GM12801 (cell line): ENCODE data around the gene SLC30A10.

ENCODE experiments used
- TF ChIP-seq, protein P1 (sequence below): IDR thresholded peaks from one replicate; pipeline ENCODE4 v1.5.1; 2011; ENCODE audit warnings: control low read depth; ENCODE audit not compliant: insufficient read length; ENCODE audit errors: extremely low read depth

The SLC30A10 gene

DNA sequence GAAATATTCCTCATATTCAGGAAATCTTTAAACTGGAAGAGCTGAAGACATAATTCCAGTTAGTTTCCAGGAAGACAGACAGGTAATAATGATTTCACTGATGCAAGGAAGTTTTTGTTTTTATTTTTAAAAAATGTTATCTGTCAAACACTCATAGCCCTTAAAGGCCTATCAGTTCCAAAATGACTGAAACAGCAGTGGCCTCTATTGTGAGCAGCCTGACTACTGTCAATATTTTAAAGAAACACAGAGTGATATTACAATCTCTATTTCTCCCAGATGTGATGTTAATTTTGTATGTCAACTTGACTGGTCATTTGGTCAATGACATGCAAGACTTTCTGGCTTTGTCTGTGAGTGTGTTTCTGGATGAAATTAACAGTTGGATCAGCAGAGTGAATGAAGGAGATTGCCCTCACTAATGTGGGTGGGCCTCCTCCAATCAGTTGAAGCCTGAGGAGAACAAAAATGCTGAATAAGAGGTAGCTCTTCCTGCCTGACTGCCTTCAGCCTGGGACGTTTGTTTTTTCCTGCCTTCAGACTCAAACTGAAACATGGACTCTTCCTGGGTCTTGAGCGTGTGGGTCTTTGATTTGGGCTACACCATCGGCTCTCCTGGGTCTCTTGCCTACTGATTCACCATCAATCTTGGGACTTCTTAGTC lies 31.3 kb upstream of the SLC30A10 start:
- TF ChIP-seq, protein P1, sequence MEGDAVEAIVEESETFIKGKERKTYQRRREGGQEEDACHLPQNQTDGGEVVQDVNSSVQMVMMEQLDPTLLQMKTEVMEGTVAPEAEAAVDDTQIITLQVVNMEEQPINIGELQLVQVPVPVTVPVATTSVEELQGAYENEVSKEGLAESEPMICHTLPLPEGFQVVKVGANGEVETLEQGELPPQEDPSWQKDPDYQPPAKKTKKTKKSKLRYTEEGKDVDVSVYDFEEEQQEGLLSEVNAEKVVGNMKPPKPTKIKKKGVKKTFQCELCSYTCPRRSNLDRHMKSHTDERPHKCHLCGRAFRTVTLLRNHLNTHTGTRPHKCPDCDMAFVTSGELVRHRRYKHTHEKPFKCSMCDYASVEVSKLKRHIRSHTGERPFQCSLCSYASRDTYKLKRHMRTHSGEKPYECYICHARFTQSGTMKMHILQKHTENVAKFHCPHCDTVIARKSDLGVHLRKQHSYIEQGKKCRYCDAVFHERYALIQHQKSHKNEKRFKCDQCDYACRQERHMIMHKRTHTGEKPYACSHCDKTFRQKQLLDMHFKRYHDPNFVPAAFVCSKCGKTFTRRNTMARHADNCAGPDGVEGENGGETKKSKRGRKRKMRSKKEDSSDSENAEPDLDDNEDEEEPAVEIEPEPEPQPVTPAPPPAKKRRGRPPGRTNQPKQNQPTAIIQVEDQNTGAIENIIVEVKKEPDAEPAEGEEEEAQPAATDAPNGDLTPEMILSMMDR = no peak

DNA sequence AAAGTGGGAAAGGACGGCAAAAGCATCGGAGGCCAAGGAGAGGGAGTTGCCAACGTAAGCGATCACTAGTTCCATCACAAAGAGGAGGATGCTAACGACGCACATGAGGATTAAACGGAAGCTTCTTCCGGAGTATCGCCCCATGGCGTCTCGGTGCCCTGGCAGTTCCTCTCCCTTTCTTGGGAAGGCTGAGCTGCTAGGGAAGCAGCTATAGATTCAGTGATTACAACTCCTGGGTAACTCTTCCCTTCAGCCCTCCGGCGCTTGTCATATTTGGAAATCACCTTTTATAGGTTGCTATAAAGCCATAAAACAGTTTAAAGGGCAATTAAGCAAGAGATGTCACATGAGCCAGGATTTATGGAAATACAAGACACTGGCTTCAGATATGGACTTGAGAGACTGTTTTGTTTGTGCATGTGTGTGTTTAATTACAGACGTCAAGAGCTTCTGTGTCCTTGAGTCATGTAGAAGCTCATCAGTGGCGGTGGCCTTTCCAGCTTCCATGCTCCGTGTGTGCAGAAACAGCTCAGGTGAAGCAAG lies 30.6 kb upstream of the SLC30A10 start:
- TF ChIP-seq, protein P1 = no peak

DNA sequence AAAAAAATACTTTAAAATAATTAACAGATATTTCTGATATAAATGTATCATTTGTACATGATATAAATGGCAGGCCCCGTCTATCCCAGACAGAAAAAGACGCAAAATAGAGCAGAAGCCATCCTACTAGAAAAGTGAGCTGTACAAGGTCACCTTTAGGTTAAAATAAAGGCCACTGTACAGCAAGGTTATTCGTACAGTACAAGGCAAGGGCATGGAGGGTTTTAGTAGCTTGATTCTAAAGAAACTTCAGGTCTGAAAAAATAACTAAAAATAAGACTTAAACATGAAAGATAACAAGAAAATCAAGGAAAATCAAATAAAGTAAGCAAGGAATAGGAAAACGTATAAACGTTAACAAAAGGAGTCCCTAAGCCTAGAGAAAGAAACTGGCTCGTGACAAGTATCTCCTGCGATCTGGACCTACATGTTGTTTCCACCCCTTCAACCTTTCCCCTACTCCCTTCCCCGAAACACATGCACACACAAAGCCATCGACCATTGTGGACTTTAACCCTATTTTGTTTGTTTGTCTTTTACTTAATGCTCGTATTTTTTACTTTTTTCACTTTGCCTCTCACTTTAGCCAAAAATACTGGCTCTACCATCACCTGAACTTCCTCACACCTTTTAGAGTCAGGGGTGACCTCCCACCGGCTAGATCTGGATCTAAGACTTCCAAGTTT lies 26.5 kb upstream of the SLC30A10 start:
- TF ChIP-seq, protein P1 = no peak

DNA sequence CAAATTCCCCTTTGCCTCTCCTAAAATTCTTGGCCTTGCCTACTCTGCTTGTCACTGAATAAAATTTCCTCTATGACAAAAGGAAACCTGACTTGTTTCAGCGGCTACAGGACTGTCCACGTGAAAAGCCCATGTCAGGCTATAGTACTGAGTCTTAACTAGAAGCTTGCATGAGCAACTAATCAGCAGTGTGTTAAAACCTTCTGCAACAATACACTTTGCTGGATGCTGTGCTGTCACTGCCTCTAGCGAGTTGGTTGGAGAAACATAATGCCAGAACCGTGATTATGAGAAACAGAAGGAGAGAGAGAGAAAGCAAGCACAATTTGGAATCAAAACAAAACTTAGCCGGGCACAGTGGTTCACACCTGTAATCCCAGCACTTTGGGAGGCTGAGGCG lies 25.7 kb upstream of the SLC30A10 start:
- TF ChIP-seq, protein P1 = no peak

DNA sequence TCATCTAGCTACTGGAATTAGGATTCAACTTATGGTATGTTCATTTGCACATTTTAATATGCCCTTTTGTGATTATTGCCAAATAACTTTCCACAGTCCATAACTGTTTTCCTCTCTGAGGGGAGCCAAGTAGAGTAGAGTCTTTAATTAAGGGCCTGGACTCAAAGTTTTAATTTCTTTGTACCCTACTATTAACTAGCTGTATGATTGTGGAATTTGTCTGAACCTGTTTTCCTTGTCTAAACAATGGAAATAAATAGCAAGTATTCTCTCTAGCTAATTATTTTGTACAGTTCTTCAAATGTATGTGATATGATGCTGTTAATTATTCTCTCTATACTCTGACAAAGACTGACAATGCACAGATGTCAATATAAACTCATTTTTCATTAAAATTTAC lies 24.0 kb upstream of the SLC30A10 start:
- TF ChIP-seq, protein P1 = no peak

DNA sequence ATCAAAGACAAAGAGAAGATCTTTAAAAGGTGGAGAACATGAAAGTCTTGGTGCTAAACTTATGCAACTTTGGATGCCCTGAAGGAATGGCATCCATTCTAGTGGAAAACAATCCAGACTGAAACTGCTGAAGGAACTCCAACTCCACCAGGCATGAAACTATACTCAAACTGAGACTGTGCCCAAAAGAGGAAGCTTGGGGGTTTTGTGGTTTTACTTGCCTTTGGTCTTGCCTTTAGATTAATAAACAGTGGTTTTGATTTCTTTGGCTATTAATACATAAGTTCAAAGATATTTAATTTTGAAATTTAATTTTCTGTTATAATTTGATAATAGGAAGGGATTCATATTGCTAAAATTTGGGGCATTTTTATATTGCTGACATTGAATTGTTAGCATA lies 17.4 kb upstream of the SLC30A10 start:
- TF ChIP-seq, protein P1 = no peak

DNA sequence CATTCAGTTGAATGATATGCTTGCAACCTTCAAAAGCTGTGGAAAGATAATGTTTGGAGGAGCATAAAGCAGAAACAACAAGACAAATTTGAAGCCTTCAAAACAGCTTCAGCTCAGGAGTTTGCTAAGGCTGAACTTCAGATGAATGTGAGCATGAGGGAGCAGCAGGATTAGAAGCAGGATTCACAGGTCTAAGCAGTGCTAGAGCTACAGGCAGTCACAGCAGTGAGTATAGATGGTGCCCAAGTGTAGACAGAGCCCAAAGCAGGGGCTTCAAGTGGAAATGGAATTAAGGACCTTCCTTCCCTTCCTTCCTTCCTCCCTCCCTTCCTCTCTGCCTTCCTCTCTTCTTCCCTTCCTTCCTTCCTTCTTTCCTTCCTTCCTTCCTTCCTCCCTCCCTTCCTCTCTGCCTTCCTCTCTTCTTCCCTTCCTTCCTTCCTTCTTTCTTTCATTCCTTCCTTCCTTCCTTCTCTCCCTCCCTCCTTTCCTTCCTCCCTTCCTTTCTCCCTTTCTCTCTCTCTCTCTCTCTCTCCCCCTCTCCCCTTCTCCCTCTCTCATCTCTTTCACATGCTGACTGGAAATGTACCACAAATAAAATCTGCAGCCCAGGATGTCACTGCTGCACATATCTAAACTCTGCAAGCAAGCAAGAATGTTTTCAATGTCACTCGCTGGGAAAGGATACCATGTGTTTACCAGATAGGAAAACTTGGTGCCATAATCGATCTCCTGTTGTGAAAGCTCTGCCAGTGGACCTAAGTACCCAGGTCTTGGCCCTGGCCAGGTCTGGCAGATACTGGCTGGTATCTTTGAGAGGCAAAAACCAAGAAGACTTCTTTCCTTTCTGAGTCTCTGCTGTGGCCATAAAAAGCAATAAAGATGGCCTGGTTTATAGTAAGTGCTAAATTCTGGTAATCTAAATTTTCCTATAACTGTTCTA lies 13.1 kb upstream of the SLC30A10 start:
- TF ChIP-seq, protein P1 = no peak
